Ishikawa (cell line): ENCODE results near the gene MORC4.

Experiments
- EGR1 ChIP-seq: IDR thresholded peaks from 2 replicates; pipeline ENCODE4 v1.6.1; 2012
- EP300 ChIP-seq: IDR thresholded peaks from 2 replicates; pipeline ENCODE4 v1.6.1; 2012; ENCODE audit warnings: borderline replicate concordance
- FOXM1 ChIP-seq: IDR thresholded peaks from 2 replicates; pipeline ENCODE4 v1.6.1; 2012; ENCODE audit warnings: low read depth, borderline replicate concordance
- RAD21 ChIP-seq: IDR thresholded peaks from 2 replicates; pipeline ENCODE4 v1.6.1; 2012; ENCODE audit warnings: low read depth
- TAF1 ChIP-seq: IDR thresholded peaks from 2 replicates; pipeline ENCODE4 v1.6.1; 2012; ENCODE audit warnings: low read depth, mild to moderate bottlenecking
- TEAD4 ChIP-seq: IDR thresholded peaks from 2 replicates; pipeline ENCODE4 v1.6.1; 2012
- TF ChIP-seq, protein P1 (sequence below): IDR thresholded peaks from 2 replicates; pipeline ENCODE4 v1.6.1; 2012; ENCODE audit warnings: low read depth, mild to moderate bottlenecking

GRCh38 chrX:106940068-106940467 lies 59.9 kb downstream of the MORC4 start:
- TF ChIP-seq TAF1 (no peak), FOXM1 (no peak), TEAD4 (no peak), EGR1 (no peak), EP300 (no peak), RAD21 (no peak)
- TF ChIP-seq, protein P1, sequence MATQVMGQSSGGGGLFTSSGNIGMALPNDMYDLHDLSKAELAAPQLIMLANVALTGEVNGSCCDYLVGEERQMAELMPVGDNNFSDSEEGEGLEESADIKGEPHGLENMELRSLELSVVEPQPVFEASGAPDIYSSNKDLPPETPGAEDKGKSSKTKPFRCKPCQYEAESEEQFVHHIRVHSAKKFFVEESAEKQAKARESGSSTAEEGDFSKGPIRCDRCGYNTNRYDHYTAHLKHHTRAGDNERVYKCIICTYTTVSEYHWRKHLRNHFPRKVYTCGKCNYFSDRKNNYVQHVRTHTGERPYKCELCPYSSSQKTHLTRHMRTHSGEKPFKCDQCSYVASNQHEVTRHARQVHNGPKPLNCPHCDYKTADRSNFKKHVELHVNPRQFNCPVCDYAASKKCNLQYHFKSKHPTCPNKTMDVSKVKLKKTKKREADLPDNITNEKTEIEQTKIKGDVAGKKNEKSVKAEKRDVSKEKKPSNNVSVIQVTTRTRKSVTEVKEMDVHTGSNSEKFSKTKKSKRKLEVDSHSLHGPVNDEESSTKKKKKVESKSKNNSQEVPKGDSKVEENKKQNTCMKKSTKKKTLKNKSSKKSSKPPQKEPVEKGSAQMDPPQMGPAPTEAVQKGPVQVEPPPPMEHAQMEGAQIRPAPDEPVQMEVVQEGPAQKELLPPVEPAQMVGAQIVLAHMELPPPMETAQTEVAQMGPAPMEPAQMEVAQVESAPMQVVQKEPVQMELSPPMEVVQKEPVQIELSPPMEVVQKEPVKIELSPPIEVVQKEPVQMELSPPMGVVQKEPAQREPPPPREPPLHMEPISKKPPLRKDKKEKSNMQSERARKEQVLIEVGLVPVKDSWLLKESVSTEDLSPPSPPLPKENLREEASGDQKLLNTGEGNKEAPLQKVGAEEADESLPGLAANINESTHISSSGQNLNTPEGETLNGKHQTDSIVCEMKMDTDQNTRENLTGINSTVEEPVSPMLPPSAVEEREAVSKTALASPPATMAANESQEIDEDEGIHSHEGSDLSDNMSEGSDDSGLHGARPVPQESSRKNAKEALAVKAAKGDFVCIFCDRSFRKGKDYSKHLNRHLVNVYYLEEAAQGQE = no peak
